GM23338 (cell line): Measurements from ENCODE around the gene UBASH3B. TPM values are rescaled to one million over a fixed set of nuclear protein-coding genes. Genes with fewer than 3 reads are reported as not detected.

ENCODE experiments used
- ATAC-seq: fragments of 200-7000 bp; cut with Tn5 transposase; 3 replicates; pipeline ENCODE4 v1.9.1; 2020
- DNase-seq: peaks from one replicate; pipeline ENCODE4 v3.0.0-alpha.2; 2015; ENCODE audit warnings: low spot score
- H2AFZ ChIP-seq: fragments of 200-600 bp; sonication (generic); 2 replicates; pipeline ENCODE4 v1.8.0; 2016; ENCODE audit warnings: antibody characterized with exemption, mild to moderate bottlenecking, moderate library complexity
- H3F3A ChIP-seq: fragments of 200-600 bp; sonication (generic); replicated peaks from 2 replicates; pipeline ENCODE4 v1.8.0; 2017; ENCODE audit warnings: antibody characterized with exemption, mixed run types, low read depth
- H3K27ac ChIP-seq: fragments of 200-600 bp; sonication (generic); 2 replicates; pipeline ENCODE4 v1.6.1; 2016; ENCODE audit warnings: low read depth
- H3K27me3 ChIP-seq: fragments of 200-600 bp; sonication (generic); 2 replicates; pipeline ENCODE4 v1.8.0; 2016; ENCODE audit warnings: mild to moderate bottlenecking, mixed run types, moderate library complexity; ENCODE audit not compliant: insufficient read depth
- H3K36me3 ChIP-seq: fragments of 200-600 bp; sonication (generic); 2 replicates; pipeline ENCODE4 v1.8.0; 2016; ENCODE audit warnings: mild to moderate bottlenecking; ENCODE audit not compliant: insufficient read depth
- H3K4me1 ChIP-seq: fragments of 200-600 bp; sonication (generic); 2 replicates; pipeline ENCODE4 v1.8.0; 2016; ENCODE audit warnings: mild to moderate bottlenecking, moderate library complexity; ENCODE audit not compliant: insufficient read depth
- H3K4me2 ChIP-seq: fragments of 200-600 bp; sonication (generic); 2 replicates; pipeline ENCODE4 v1.7.1; 2017; ENCODE audit warnings: mixed run types
- H3K4me3 ChIP-seq: fragments of 200-600 bp; sonication (generic); 2 replicates; pipeline ENCODE4 v1.6.1; 2016; ENCODE audit warnings: mixed run types
- H3K79me2 ChIP-seq: fragments of 200-600 bp; sonication (generic); replicated peaks from 2 replicates; pipeline ENCODE4 v1.8.0; 2017; ENCODE audit warnings: mild to moderate bottlenecking; ENCODE audit not compliant: insufficient read depth
- H3K9me2 ChIP-seq: fragments of 200-600 bp; sonication (generic); 2 replicates; pipeline ENCODE4 v1.8.0; 2017; ENCODE audit not compliant: insufficient read depth
- H4K20me1 ChIP-seq: fragments of 200-600 bp; sonication (generic); replicated peaks from 2 replicates; pipeline ENCODE4 v1.8.0; 2017; ENCODE audit warnings: mild to moderate bottlenecking; ENCODE audit not compliant: insufficient read depth
- H3K27ac Mint-ChIP-seq: 2 replicates; pipeline ENCODE4 v1.8.0; 2020; ENCODE audit warnings: inconsistent platforms, mild to moderate bottlenecking, moderate library complexity, mixed read lengths
- H3K27me3 Mint-ChIP-seq: 3 replicates; pipeline ENCODE4 v1.8.0; 2022; ENCODE audit warnings: low read depth, mild to moderate bottlenecking, moderate library complexity, mixed read lengths, inconsistent platforms; ENCODE audit not compliant: insufficient read depth, poor library complexity
- H3K36me3 Mint-ChIP-seq: 3 replicates; pipeline ENCODE4 v1.8.0; 2021; ENCODE audit warnings: low read depth, mild to moderate bottlenecking, inconsistent platforms, moderate library complexity, mixed read lengths
- H3K4me1 Mint-ChIP-seq: 3 replicates; pipeline ENCODE4 v1.8.0; 2020; ENCODE audit warnings: mild to moderate bottlenecking, inconsistent platforms, mixed read lengths
- H3K4me3 Mint-ChIP-seq: 3 replicates; pipeline ENCODE4 v1.8.0; 2021; ENCODE audit warnings: moderate library complexity, mild to moderate bottlenecking, inconsistent platforms, mixed read lengths
- H3K9me3 Mint-ChIP-seq: 3 replicates; pipeline ENCODE4 v1.8.0; 2020; ENCODE audit warnings: moderate library complexity, mild to moderate bottlenecking, inconsistent platforms, mixed read lengths
- CREB1 ChIP-seq: fragments of 250-450 bp; sonication (Bioruptor Pico); IDR thresholded peaks from 2 replicates; pipeline ENCODE4 v1.5.0; 2020; ENCODE audit warnings: low read depth, mild to moderate bottlenecking, moderate library complexity
- EZH2 ChIP-seq: fragments of 200-600 bp; sonication (generic); IDR thresholded peaks from one replicate; pipeline ENCODE4 v1.8.0; 2017; ENCODE audit warnings: antibody characterized with exemption, mild to moderate bottlenecking, low read depth; ENCODE audit not compliant: unreplicated experiment
- EZH2phosphoT487 ChIP-seq: fragments of 200-600 bp; sonication (generic); IDR thresholded peaks from one replicate; pipeline ENCODE4 v1.8.1; 2018; ENCODE audit warnings: antibody characterized with exemption; ENCODE audit not compliant: unreplicated experiment
- JUNB ChIP-seq: IDR thresholded peaks from one replicate; pipeline ENCODE4 v1.6.1; 2016; ENCODE audit warnings: antibody characterized with exemption; ENCODE audit not compliant: unreplicated experiment
- NANOG ChIP-seq: IDR thresholded peaks from 2 replicates; pipeline ENCODE4 v1.6.1; 2016; ENCODE audit warnings: antibody characterized with exemption, borderline replicate concordance
- STAT1 ChIP-seq: IDR thresholded peaks from one replicate; pipeline ENCODE4 v1.6.1; 2016; ENCODE audit warnings: antibody characterized with exemption; ENCODE audit not compliant: unreplicated experiment
- ZNF114 ChIP-seq: fragments of 250-450 bp; sonication (Bioruptor Pico); IDR thresholded peaks from 2 replicates; pipeline ENCODE4 v1.5.0; 2020; ENCODE audit warnings: mild to moderate bottlenecking, moderate library complexity
- ZNF331 ChIP-seq: fragments of 250-450 bp; sonication (Bioruptor Pico); IDR thresholded peaks from 2 replicates; pipeline ENCODE4 v1.5.0; 2020; ENCODE audit warnings: low read depth, mild to moderate bottlenecking, moderate library complexity
- polyA plus RNA-seq: library from polyadenylated mRNA; unstranded; fragments of >200 nt; fragmentation: Nextera tagmentation; extraction: Ambion mirVana; gene quantifications from 2 replicates; pipeline ENCODE4 v1.2.1, GENCODE V29; 2016
- total RNA-seq: library from RNA; depleted of rRNA; stranded (reverse); fragments of >200 nt; shearing (Covaris generic); gene quantifications from 2 replicates; pipeline ENCODE4 v1.2.3, GENCODE V29; 2014
- TF ChIP-seq, protein P1 (sequence below): fragments of 250-450 bp; sonication (Bioruptor Pico); IDR thresholded peaks from 2 replicates; pipeline ENCODE4 v1.5.0; 2020; ENCODE audit warnings: mild to moderate bottlenecking, moderate library complexity

Gene UBASH3B
- total and polyA plus RNA-seq, 2 experiments from 2014 or later = 2.1 to 12.0 TPM

DNA sequence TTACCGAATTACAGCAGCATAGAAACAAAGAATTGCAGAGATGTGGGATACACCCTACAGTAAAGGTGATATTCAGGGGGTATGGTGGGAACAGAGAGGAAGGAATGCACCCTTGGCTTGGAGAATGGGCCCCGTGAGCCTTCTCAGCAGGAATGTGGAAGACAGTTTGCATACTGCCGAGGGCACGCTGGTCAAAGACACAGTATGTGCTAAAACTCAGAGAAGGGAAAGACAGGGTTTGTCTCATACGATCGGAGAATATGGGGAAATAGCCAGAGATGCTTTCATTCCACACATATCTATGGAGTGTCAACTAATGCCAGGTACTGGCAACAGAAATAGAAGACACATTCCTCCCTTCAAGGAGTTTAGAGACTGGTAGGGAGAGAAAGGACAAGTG is 36.9 kb downstream of the UBASH3B start (continued):
- TF ChIP-seq, protein P1, sequence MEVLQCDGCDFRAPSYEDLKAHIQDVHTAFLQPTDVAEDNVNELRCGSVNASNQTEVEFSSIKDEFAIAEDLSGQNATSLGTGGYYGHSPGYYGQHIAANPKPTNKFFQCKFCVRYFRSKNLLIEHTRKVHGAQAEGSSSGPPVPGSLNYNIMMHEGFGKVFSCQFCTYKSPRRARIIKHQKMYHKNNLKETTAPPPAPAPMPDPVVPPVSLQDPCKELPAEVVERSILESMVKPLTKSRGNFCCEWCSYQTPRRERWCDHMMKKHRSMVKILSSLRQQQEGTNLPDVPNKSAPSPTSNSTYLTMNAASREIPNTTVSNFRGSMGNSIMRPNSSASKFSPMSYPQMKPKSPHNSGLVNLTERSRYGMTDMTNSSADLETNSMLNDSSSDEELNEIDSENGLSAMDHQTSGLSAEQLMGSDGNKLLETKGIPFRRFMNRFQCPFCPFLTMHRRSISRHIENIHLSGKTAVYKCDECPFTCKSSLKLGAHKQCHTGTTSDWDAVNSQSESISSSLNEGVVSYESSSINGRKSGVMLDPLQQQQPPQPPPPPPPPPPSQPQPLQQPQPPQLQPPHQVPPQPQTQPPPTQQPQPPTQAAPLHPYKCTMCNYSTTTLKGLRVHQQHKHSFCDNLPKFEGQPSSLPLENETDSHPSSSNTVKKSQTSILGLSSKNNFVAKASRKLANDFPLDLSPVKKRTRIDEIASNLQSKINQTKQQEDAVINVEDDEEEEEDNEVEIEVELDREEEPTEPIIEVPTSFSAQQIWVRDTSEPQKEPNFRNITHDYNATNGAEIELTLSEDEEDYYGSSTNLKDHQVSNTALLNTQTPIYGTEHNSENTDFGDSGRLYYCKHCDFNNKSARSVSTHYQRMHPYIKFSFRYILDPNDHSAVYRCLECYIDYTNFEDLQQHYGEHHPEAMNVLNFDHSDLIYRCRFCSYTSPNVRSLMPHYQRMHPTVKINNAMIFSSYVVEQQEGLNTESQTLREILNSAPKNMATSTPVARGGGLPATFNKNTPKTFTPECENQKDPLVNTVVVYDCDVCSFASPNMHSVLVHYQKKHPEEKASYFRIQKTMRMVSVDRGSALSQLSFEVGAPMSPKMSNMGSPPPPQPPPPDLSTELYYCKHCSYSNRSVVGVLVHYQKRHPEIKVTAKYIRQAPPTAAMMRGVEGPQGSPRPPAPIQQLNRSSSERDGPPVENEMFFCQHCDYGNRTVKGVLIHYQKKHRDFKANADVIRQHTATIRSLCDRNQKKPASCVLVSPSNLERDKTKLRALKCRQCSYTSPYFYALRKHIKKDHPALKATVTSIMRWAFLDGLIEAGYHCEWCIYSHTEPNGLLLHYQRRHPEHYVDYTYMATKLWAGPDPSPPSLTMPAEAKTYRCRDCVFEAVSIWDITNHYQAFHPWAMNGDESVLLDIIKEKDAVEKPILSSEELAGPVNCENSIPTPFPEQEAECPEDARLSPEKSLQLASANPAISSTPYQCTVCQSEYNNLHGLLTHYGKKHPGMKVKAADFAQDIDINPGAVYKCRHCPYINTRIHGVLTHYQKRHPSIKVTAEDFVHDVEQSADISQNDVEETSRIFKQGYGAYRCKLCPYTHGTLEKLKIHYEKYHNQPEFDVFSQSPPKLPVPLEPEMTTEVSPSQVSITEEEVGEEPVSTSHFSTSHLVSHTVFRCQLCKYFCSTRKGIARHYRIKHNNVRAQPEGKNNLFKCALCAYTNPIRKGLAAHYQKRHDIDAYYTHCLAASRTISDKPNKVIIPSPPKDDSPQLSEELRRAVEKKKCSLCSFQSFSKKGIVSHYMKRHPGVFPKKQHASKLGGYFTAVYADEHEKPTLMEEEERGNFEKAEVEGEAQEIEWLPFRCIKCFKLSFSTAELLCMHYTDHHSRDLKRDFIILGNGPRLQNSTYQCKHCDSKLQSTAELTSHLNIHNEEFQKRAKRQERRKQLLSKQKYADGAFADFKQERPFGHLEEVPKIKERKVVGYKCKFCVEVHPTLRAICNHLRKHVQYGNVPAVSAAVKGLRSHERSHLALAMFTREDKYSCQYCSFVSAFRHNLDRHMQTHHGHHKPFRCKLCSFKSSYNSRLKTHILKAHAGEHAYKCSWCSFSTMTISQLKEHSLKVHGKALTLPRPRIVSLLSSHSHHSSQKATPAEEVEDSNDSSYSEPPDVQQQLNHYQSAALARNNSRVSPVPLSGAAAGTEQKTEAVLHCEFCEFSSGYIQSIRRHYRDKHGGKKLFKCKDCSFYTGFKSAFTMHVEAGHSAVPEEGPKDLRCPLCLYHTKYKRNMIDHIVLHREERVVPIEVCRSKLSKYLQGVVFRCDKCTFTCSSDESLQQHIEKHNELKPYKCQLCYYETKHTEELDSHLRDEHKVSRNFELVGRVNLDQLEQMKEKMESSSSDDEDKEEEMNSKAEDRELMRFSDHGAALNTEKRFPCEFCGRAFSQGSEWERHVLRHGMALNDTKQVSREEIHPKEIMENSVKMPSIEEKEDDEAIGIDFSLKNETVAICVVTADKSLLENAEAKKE (CRISPR knock-in tag) = no peak
- TF ChIP-seq NANOG = no peak

DNA sequence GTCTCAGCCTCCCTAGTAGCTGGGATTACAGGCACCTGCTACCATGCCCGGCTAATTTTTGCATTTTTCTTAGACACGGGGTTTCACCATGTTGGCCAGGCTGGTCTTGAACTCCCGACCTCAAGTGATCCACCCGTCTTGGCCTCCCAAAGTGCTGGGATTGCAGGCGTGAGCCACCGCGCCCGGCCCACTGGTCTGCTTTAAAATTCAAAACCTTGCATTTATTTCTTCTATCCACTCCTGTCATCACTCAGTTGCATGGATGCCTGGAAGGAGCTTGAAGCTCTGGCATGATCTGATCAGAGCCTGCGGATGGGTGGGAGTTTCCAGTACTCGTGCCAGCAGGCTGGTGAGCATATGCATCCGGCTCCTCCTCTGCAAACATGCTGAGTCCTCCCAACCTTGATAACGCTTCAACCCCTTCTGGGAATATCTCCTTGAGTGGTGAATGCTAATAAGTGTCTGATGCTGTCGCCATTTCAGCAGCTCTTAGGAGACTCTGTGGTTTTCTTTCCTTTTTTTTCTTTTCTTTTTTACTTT is 39.6 kb downstream of the UBASH3B start:
- Mint-ChIP-seq H3K27ac (no peak overlapping the region), H3K4me1 (peaks cover 21% of the 10 kb centered on the region), H3K27me3 (peaks cover 3% of the 10 kb centered on the region), H3K4me3 (no peak overlapping the region), H3K36me3 (no peaks in the 10 kb centered on the region), H3K9me3 (no peaks in the 10 kb centered on the region)
- ATAC-seq (no peak), DNase-seq (no peak)
- H3K79me2 ChIP-seq = no peaks in the 10 kb centered on the region
- H3F3A ChIP-seq = no peaks in the 10 kb centered on the region
- no peak overlapping the region for H3K4me3 ChIP-seq
- H3K9me2 ChIP-seq = no peaks in the 10 kb centered on the region
- no peaks in the 10 kb centered on the region; the same call in 1 of the 2 replicates for H4K20me1 ChIP-seq
- no peak overlapping the region for H3K4me2 ChIP-seq
- no peak overlapping the region for H2AFZ ChIP-seq
- no peak overlapping the region for H3K27ac ChIP-seq
- H3K27me3 ChIP-seq = no peaks in the 10 kb centered on the region
- peaks cover 19% of the 10 kb centered on the region; the same call in 1 of the 2 replicates for H3K4me1 ChIP-seq
- H3K36me3 ChIP-seq = no peaks in the 10 kb centered on the region
- TF ChIP-seq ZNF331 (CRISPR knock-in tag) = no peak
- TF ChIP-seq EZH2 = no peak
- TF ChIP-seq JUNB = no peak
- TF ChIP-seq CREB1 (CRISPR knock-in tag) = no peak
- TF ChIP-seq STAT1 = no peak
- TF ChIP-seq EZH2phosphoT487 = no peak
- TF ChIP-seq, protein P1 (CRISPR knock-in tag) = no peak
- TF ChIP-seq ZNF114 (CRISPR knock-in tag) = no peak
